GM18868 (cell line): Measurements from ENCODE around the gene ADAM12.
"Not testable (repeated sequence)": the region's sequence is repeated elsewhere in the genome, so short reads cannot be mapped to it uniquely, and the experiment has no call there.

Experiments used
- ATAC-seq: cut with Tn5 transposase; IDR thresholded peaks from one replicate; pipeline ENCODE4 v1.9.1; 2021; ENCODE audit warnings: mild to moderate bottlenecking, moderate library complexity; ENCODE audit not compliant: unreplicated experiment

The ADAM12 gene

GRCh38 chr10:126405239-126405775 is 17.0 kb upstream of the ADAM12 start:
- no peak for ATAC-seq

DNA sequence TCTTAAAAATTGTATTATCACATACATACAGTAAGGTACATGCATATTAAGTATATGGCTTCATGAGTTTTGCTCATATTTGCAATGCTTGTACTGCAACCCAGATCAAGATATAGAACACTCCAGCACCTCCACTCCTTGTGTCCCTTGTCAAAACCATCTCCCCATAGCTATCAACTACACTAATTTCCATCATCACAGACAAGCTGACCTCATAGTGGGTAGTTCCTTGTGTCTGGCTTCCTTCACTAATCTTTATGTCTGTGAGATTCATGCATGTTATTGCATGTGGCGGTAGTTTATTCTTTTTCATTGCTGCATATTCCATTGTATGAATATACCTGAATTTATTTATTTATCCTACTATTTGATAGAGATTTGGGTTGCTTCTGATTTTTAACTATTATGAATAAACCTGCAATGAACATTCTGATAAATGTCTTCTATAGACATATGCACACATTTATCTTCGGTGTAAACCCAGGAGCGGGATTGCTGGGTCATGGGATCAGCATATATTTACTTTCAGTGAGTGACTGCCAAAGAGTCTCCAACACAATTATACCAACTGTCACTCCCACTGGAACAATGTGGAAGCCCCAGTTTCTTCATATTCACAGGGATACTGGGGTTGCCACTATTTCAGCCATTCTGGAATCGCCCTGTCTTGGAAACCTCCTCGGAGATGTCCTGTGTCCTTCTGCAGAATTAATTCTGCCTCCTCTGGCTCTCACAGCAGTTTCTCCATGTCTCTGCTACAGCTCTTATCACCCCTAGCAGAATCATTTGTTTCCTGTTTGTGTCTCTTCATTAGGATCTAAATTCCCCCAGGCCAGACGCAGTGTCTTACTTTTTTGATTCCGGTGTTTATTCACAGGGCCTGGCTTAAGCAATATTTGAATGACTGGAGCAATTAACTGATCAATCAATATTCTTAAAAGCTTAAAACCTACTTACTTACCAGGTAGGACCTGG is 14.7 kb upstream of the ADAM12 start:
- ATAC-seq, result no peak

DNA sequence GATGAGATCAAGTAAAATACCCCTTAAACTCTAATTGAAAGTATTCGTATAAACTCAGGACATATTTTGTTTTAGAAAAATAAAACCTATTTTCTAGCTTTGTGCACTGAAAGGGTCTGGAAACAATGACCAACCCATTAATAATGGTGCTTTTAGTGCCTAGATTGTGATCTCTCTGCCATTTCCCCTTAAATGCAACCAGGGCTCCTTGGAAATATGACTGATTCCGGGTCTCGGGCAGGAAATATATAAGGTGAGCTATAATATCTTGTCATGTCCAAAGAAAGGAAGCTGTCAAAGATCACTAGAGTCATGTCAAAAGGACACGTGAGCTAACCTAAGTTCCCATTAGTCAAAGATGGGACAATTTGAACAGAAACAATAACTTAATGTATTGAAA is 12.4 kb upstream of the ADAM12 start:
- no peak for ATAC-seq

DNA sequence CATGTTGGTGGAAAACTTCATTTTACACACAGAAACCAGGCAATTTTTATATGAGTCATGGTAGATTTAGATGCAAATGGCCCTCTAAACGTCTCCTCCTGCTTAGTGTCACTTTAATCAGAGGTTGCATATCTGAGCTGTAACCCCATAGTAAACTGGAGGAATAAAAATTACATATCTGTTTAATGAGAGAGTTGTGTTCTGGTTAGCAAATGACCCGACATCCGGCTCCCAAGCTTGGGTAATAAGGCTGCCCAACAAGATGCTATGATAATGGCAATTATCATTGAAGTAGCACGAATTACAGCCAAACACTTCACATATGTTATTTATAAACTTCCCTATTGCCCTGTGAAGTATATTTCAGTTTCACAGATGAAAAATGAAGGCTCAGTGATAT is 10.6 kb upstream of the ADAM12 start:
- no peak for ATAC-seq

DNA sequence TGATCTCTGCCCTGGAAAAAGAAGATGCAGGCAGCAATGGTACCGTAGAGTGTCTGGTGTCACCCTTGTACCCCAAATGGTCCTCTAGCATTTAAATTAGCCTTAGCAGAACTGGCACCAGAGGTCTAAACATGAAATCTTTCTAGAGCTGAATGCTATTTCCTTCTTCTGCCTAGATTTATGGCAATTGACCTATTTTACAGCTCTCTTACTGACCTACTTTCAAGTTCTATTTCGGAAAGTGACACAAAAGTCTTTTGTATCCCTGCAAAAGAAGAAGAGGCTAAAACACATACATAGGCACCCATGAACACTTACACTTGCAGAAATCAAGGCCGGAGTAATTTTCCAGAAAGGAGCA is 10.1 kb upstream of the ADAM12 start:
- ATAC-seq, result no peak

- no peak for ATAC-seq
Measured at GRCh38 chr10:126397640-126398382, 9.5 kb upstream of the ADAM12 start.

DNA sequence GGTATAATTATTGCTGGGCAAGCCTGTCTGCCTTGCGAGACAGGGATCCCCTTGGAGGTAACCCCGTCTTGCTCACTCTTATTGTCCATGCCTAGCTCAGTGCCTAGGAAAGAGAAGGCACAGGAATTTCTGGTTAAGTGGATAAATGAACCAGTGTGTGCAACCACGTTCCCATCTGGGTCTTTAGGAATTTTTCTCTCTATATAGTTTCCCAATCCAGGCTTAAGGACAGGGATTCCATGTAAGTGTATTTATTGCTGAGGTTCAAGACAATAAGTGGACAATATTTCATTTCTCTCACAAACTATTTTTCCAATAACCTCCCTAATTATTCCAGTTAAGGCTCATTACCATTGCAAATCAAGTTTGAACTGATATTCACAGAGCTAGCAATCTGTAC is 8.9 kb upstream of the ADAM12 start:
- ATAC-seq, result no peak

- no peak for ATAC-seq
Measured at GRCh38 chr10:126394948-126395347, 6.7 kb upstream of the ADAM12 start.

- ATAC-seq, result no peak
Measured at GRCh38 chr10:126393076-126393475, 4.8 kb upstream of the ADAM12 start.

- ATAC-seq, result no peak
Measured at GRCh38 chr10:126392469-126392868, 4.2 kb upstream of the ADAM12 start.

- ATAC-seq, result no peak
Measured at GRCh38 chr10:126392068-126392467, 3.8 kb upstream of the ADAM12 start.

DNA sequence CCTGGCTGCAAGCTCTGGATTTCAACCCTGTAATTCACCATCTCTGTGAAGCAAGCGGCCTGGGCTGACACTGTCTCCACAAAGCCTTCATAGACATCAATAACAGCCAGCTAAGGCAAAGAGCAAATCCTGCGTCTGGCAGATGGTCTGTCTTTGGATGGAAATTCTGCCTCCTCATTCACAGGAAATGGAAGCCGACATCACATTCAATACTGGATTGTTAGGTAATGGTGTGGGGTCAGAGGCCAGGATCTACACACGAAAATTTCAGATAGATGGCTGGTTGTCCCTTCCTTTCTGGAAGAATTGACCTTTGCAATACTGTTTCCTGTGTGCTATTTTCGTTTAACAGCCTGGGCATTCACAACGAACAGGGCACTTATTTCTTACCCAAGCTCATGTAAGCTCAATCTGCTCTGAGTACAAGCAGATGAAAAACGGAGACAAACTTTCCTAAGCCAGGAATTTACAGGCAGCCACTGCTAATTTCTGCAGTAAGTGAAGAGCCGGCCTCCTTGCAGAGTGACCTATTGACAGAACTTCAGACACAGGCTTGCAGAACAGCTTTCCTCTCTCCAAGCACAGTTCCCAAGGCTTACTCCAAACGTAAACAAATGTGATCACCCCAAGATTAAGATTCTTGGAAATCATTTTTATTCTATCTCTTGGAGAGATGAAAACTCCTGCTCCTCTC is 3.1 kb upstream of the ADAM12 start:
- ATAC-seq, result no peak

DNA sequence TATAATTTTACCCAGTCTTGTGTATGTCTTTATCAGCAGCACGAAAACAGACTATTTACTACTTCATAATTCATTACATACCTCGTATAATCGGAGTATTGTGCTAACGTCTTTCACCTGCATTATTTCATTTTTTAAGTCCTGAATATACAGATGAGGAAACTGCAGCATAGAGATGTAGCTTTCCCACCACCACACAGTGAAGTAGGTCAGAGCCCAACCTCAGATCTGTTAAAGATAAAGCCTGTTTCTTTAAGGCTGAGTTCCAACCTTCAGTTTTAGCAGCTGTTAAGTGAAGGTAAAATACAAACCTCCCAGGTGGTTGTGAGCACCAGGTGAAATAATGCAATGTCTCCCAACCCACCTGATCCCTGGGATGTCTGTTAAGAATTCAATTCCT is 2.0 kb upstream of the ADAM12 start:
- ATAC-seq, result no peak

GRCh38 chr10:126387041-126387921 is 996 bp downstream of the ADAM12 start:
- ATAC-seq, result no peak

DNA sequence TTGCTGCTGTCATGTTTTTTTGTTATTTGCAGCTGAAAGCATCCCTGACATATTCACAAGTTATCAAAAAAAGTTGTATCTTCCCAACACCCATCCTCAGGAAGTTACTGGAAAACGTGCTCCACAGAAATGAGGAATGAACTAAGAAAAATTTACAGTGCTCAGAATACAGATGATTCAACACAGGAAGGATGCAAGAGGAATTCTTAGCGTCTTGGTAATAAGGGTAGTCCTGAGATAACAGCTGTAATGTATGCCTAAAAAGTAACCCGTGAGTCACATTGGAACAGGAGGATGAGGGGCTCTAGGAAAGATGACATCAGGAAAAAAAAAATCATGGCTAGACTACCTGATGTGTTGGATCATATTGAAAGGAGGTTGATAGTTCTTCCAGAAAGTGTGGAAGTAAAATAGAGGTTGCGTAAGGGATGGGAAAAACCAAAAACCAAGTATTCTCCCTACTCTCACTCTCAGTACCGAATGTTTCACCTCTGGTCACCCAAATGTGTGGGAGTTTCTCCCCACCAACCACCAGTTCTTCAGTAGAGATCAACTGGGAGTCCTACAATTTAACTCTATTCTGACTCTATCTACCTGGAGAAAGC is 3.9 kb downstream of the ADAM12 start:
- ATAC-seq, result no peak

DNA sequence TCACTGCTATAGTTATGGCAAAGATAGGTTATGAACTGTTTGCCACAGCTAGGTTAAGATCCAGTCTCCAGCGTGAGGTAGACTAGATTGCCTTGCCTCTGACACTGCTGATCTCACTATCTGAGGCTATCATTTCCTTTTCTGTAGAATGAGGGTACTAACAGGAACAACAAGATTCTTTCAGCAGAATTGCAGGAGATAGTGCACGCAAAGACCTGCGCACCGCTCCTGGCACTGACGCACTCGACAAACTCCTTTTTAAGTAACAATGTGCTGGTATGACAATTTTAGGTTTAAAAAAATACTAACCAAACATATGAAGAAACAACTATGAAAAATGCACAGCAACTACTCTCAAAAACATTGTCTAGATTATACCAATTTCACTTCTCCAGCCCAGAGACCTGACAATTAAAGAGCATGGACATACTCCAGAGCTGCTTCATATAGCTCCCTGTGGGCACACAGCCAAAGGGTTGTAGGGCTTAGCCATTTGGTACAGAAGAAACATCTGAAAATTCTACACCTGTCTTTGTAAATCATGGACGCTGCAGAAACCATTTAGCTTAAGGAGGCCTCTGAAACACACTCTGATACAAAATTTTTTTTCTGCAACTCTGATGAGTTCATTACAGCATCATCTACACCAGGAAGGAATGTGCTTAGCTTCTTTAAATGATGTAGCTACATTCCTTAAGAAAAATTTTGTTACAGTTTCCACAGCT is 7.8 kb downstream of the ADAM12 start:
- no peak for ATAC-seq

GRCh38 chr10:126379166-126379565 is 9.1 kb downstream of the ADAM12 start:
- ATAC-seq, result not testable (repeated sequence)

DNA sequence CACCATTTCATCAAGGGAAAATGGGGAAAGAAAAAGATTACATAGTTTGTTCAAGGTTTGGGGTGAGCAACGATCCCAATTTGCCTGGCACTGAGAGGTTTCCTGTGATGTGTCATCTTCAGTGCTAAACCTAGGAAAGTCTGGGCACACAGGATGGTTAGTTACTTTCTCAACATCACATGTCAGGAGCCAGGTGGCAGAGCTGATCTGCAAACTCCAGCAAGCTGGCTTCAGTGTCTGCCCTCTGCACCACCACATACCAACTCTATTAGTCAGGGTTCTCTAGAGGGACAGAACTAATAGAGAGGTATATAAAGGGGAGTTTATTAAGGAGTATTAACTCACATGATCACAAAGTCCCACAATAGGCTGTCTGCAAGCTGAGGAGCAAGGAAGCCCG is 11.3 kb downstream of the ADAM12 start:
- ATAC-seq, result no peak

GRCh38 chr10:126375926-126376554 is 12.2 kb downstream of the ADAM12 start:
- ATAC-seq, result no peak
